Naive B cell (primary cell): ENCODE results near the gene GCM1. TPM values are rescaled to one million over a fixed set of nuclear protein-coding genes. Genes with fewer than 3 reads are reported as not detected.
"Not testable (repeated sequence)": the region's sequence is repeated elsewhere in the genome, so short reads cannot be mapped to it uniquely, and the experiment has no call there.

ENCODE experiments used
- ATAC-seq, 2 donors: fragments of 150-1000 bp; cut with Tn5 transposase; 2 replicates each; pipeline ENCODE4 v1.10.0; 2021; ENCODE audit warnings: low read depth in 2 of 2, mild to moderate bottlenecking in 2 of 2, moderate library complexity in 2 of 2
- DNase-seq: peaks from one replicate; pipeline ENCODE4 v3.0.0; 2022
- H3K27ac Mint-ChIP-seq, 6 donors: one replicate each; pipeline ENCODE4 v1.8.0; 2020 to 2022; ENCODE audit warnings: mild to moderate bottlenecking in 6 of 6, mixed read lengths in 6 of 6, moderate library complexity in 5 of 6, inconsistent platforms in 2 of 6
- H3K27me3 Mint-ChIP-seq, 3 donors: one replicate each; pipeline ENCODE4 v1.8.0; 2021 to 2022; ENCODE audit warnings: mixed read lengths in 3 of 3, mild to moderate bottlenecking in 1 of 3
- H3K36me3 Mint-ChIP-seq, 2 donors: one replicate each; pipeline ENCODE4 v1.8.0; 2020 to 2022; ENCODE audit warnings: mixed read lengths in 2 of 2, inconsistent platforms in 1 of 2, mild to moderate bottlenecking in 1 of 2
- H3K4me1 Mint-ChIP-seq, 3 donors: one replicate each; pipeline ENCODE4 v1.8.0; 2020 to 2022; ENCODE audit warnings: mixed read lengths in 3 of 3, inconsistent platforms in 1 of 3, mild to moderate bottlenecking in 1 of 3, moderate library complexity in 1 of 3
- H3K4me3 Mint-ChIP-seq, 8 donors: one replicate each; pipeline ENCODE4 v1.8.0; 2020 to 2022; ENCODE audit warnings: mild to moderate bottlenecking in 8 of 8, mixed read lengths in 8 of 8, moderate library complexity in 8 of 8, inconsistent platforms in 2 of 8
- H3K9me3 Mint-ChIP-seq, 7 donors: one replicate each; pipeline ENCODE4 v1.8.0; 2020 to 2022; ENCODE audit warnings: mixed read lengths in 7 of 7, mild to moderate bottlenecking in 5 of 7, inconsistent platforms in 2 of 7, moderate library complexity in 1 of 7
- polyA plus RNA-seq, 6 donors: library from polyadenylated mRNA; unstranded; fragments of 300-500 nt; fragmentation: Illumina TruSeq; gene quantifications; one replicate each; pipeline ENCODE4 v1.2.3, GENCODE V29; 2021; ENCODE audit warnings: low read depth in 6 of 6

Gene GCM1
- polyA plus RNA-seq, 6 donors from 2014 or later, result 0.09 to 0.54 (median 0.31) TPM; not detected in 1

GRCh38 chr6:53168516-53169267, 20.1 kb upstream of the GCM1 start:
- Mint-ChIP-seq H3K36me3 (no peaks in the 10 kb centered on the region), H3K4me1 (peaks cover 14 to 16% (median 15%) of the 10 kb centered on the region in 3 donors), H3K9me3 (peaks cover 0 to 2% (median 0%) of the 10 kb centered on the region in 7 donors), H3K4me3 (no peak overlapping the region), H3K27me3 (no peaks in the 10 kb centered on the region), H3K27ac (peak overlapping the region in 1 of 6 donors; percentile 22)
- ATAC-seq, result no peak
- no peak for DNase-seq

GRCh38 chr6:53165293-53165692, 16.7 kb upstream of the GCM1 start:
- H3K9me3 Mint-ChIP-seq, result peaks cover 0 to 2% (median 0%) of the 10 kb centered on the region in 7 donors
- H3K4me3 Mint-ChIP-seq, result no peak overlapping the region

GRCh38 chr6:53162606-53163005, 14.0 kb upstream of the GCM1 start:
- Mint-ChIP-seq H3K36me3 (no peaks in the 10 kb centered on the region), H3K27ac (peak overlapping the region in 3 of 6 donors; percentile 1 to 72 (median 35)), H3K4me3 (peak overlapping the region in 1 of 8 donors; percentile 16), H3K9me3 (peaks cover 0 to 2% (median 0%) of the 10 kb centered on the region in 7 donors), H3K4me1 (peaks cover 6 to 10% (median 9%) of the 10 kb centered on the region in 3 donors), H3K27me3 (no peaks in the 10 kb centered on the region)
- no peak for DNase-seq
- ATAC-seq, result peak in 1 of 2 donors; percentile 43

More at GRCh38 chr6:53165293-53165692, 16.7 kb upstream of the GCM1 start:
- Mint-ChIP-seq H3K27me3 (no peaks in the 10 kb centered on the region), H3K27ac (no peak overlapping the region), H3K36me3 (no peaks in the 10 kb centered on the region), H3K4me1 (peaks cover 6 to 10% (median 9%) of the 10 kb centered on the region in 3 donors)
- DNase-seq (no peak), ATAC-seq (no peak)

GRCh38 chr6:53161481-53162009, 12.9 kb upstream of the GCM1 start:
- peak overlapping the region in 1 of 6 donors; percentile 26 for H3K27ac Mint-ChIP-seq
- peaks cover 6 to 10% (median 9%) of the 10 kb centered on the region in 3 donors for H3K4me1 Mint-ChIP-seq
- peaks cover 0 to 2% (median 0%) of the 10 kb centered on the region in 7 donors for H3K9me3 Mint-ChIP-seq
- DNase-seq, result no peak
- H3K4me3 Mint-ChIP-seq, result no peak overlapping the region
- H3K36me3 Mint-ChIP-seq, result no peaks in the 10 kb centered on the region
- H3K27me3 Mint-ChIP-seq, result no peaks in the 10 kb centered on the region
- ATAC-seq, result no peak

GRCh38 chr6:53159558-53159957, 10.9 kb upstream of the GCM1 start:
- ATAC-seq (no peak), DNase-seq (no peak)
- no peak overlapping the region for H3K4me3 Mint-ChIP-seq
- peaks cover 0 to 2% (median 0%) of the 10 kb centered on the region in 3 donors for H3K27me3 Mint-ChIP-seq
- no peaks in the 10 kb centered on the region for H3K36me3 Mint-ChIP-seq
- no peak overlapping the region for H3K27ac Mint-ChIP-seq
- H3K9me3 Mint-ChIP-seq, result peaks cover 0 to 2% (median 0%) of the 10 kb centered on the region in 7 donors
- H3K4me1 Mint-ChIP-seq, result peaks cover 6 to 10% (median 9%) of the 10 kb centered on the region in 3 donors

GRCh38 chr6:53158076-53158475, 9.4 kb upstream of the GCM1 start:
- H3K4me1 Mint-ChIP-seq, H3K4me3 Mint-ChIP-seq, H3K36me3 Mint-ChIP-seq, H3K27ac Mint-ChIP-seq, H3K9me3 Mint-ChIP-seq, ATAC-seq, H3K27me3 Mint-ChIP-seq, DNase-seq: not testable (repeated sequence)

GRCh38 chr6:53155279-53155678, 6.6 kb upstream of the GCM1 start:
- not testable (repeated sequence) for ATAC-seq, H3K4me1 Mint-ChIP-seq, H3K27ac Mint-ChIP-seq, H3K36me3 Mint-ChIP-seq, DNase-seq, H3K9me3 Mint-ChIP-seq, H3K27me3 Mint-ChIP-seq, H3K4me3 Mint-ChIP-seq

GRCh38 chr6:53154794-53155193, 6.2 kb upstream of the GCM1 start:
- no peaks in the 10 kb centered on the region for H3K4me1 Mint-ChIP-seq
- no peaks in the 10 kb centered on the region for H3K36me3 Mint-ChIP-seq
- DNase-seq (no peak), ATAC-seq (no peak)
- H3K27me3 Mint-ChIP-seq, result peaks cover 0 to 8% (median 3%) of the 10 kb centered on the region in 3 donors
- H3K4me3 Mint-ChIP-seq, result no peak overlapping the region
- H3K27ac Mint-ChIP-seq, result no peak overlapping the region
- no peaks in the 10 kb centered on the region for H3K9me3 Mint-ChIP-seq

GRCh38 chr6:53154071-53154470, 5.4 kb upstream of the GCM1 start:
- H3K36me3 Mint-ChIP-seq, result no peaks in the 10 kb centered on the region
- H3K9me3 Mint-ChIP-seq, result no peaks in the 10 kb centered on the region

GRCh38 chr6:53152576-53152975, 3.9 kb upstream of the GCM1 start:
- ATAC-seq (no peak), DNase-seq (no peak)
- Mint-ChIP-seq H3K9me3 (no peaks in the 10 kb centered on the region), H3K27ac (no peak overlapping the region), H3K36me3 (no peaks in the 10 kb centered on the region), H3K4me1 (no peaks in the 10 kb centered on the region), H3K27me3 (peaks cover 0 to 8% (median 4%) of the 10 kb centered on the region in 3 donors), H3K4me3 (no peak overlapping the region)

More at GRCh38 chr6:53154071-53154470, 5.4 kb upstream of the GCM1 start:
- Mint-ChIP-seq H3K27me3 (peaks cover 0 to 8% (median 4%) of the 10 kb centered on the region in 3 donors), H3K4me1 (no peaks in the 10 kb centered on the region), H3K4me3 (no peak overlapping the region), H3K27ac (no peak overlapping the region)
- DNase-seq, result no peak
- no peak for ATAC-seq

GRCh38 chr6:53151676-53152075, 3.0 kb upstream of the GCM1 start:
- Mint-ChIP-seq H3K4me3 (no peak overlapping the region), H3K27ac (no peak overlapping the region), H3K27me3 (peaks cover 0 to 8% (median 4%) of the 10 kb centered on the region in 3 donors), H3K36me3 (no peaks in the 10 kb centered on the region), H3K4me1 (no peaks in the 10 kb centered on the region), H3K9me3 (no peaks in the 10 kb centered on the region)
- DNase-seq (no peak), ATAC-seq (peak in 1 of 2 donors; percentile 36)

- Mint-ChIP-seq H3K36me3 (peaks cover 0 to 7% of the 10 kb centered on the region in 2 donors), H3K4me1 (no peaks in the 10 kb centered on the region), H3K27ac (peak overlapping the region in 1 of 6 donors; percentile 81), H3K27me3 (peaks cover 0 to 1% (median 0%) of the 10 kb centered on the region in 3 donors), H3K4me3 (no peak overlapping the region), H3K9me3 (peaks cover 0 to 5% (median 0%) of the 10 kb centered on the region in 7 donors)
- DNase-seq, result no peak
- no peak for ATAC-seq
These were observed 3.8 kb downstream of the GCM1 start for GRCh38 chr6:53144802-53145201.

- H3K27me3 Mint-ChIP-seq, result no peaks in the 10 kb centered on the region
- H3K9me3 Mint-ChIP-seq, result peaks cover 0 to 5% (median 0%) of the 10 kb centered on the region in 7 donors
- H3K27ac Mint-ChIP-seq, result peak overlapping the region in 1 of 6 donors; percentile 36
- H3K4me3 Mint-ChIP-seq, result no peak overlapping the region
- no peaks in the 10 kb centered on the region for H3K4me1 Mint-ChIP-seq
- no peak for ATAC-seq
- H3K36me3 Mint-ChIP-seq, result peaks cover 0 to 7% of the 10 kb centered on the region in 2 donors
- DNase-seq, result no peak
These were observed 4.9 kb downstream of the GCM1 start for GRCh38 chr6:53143710-53144109.

- H3K4me3 Mint-ChIP-seq, result no peak overlapping the region
- H3K36me3 Mint-ChIP-seq, result peaks cover 0 to 7% of the 10 kb centered on the region in 2 donors
- no peak overlapping the region for H3K27ac Mint-ChIP-seq
- no peaks in the 10 kb centered on the region for H3K27me3 Mint-ChIP-seq
- no peak for DNase-seq
- H3K4me1 Mint-ChIP-seq, result no peaks in the 10 kb centered on the region
- H3K9me3 Mint-ChIP-seq, result peaks cover 0 to 5% (median 0%) of the 10 kb centered on the region in 7 donors
- no peak for ATAC-seq
These were observed 5.8 kb downstream of the GCM1 start for GRCh38 chr6:53142810-53143209.
